ENCODE data around the gene DNMBP.

DNA sequence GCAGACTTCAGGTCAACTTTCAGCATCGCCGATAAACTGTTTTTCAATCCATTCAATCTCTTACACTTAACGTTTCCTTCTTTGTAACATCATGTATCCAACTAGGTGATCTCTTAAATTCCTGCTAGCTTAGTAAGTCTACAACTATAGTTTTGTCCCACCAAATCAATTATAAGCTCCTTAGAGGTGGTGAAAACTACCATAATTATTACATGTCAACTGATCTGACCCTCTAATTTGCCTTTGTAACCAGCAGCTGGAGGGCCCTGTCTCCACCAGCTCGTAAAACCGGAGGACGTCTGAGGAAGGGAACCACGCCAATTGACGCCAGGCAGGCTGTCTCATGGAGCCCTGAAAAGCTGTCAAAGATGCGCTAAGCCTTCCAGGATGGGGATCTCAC lies 113.9 kb downstream of the DNMBP start:
- TF ChIP-seq CTCF (conservative IDR thresholded peaks at IDR 0.05; ENCODE audit: low read depth, low read length) (no peak), MAFK (IDR thresholded peaks at IDR 0.05; ENCODE audit: low read depth, low read length) (no peak), POLR2A (IDR thresholded peaks at IDR 0.05; ENCODE audit: low read depth, low read length) (no peak), SMC3 (IDR thresholded peaks at IDR 0.05; ENCODE audit: low read depth, low read length) (no peak), FOS (IDR thresholded peaks at IDR 0.05; ENCODE audit: low read depth, low read length) (no peak), RAD21 (IDR thresholded peaks at IDR 0.05; ENCODE audit: low read length) (no peak), RFX5 (IDR thresholded peaks at IDR 0.05; ENCODE audit: low read depth, low read length) (no peak)
- TF ChIP-seq, protein P1, sequence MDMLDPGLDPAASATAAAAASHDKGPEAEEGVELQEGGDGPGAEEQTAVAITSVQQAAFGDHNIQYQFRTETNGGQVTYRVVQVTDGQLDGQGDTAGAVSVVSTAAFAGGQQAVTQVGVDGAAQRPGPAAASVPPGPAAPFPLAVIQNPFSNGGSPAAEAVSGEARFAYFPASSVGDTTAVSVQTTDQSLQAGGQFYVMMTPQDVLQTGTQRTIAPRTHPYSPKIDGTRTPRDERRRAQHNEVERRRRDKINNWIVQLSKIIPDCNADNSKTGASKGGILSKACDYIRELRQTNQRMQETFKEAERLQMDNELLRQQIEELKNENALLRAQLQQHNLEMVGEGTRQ (IDR thresholded peaks at IDR 0.05; ENCODE audit: low read depth, low read length) = no peak
- TF ChIP-seq, protein P2, sequence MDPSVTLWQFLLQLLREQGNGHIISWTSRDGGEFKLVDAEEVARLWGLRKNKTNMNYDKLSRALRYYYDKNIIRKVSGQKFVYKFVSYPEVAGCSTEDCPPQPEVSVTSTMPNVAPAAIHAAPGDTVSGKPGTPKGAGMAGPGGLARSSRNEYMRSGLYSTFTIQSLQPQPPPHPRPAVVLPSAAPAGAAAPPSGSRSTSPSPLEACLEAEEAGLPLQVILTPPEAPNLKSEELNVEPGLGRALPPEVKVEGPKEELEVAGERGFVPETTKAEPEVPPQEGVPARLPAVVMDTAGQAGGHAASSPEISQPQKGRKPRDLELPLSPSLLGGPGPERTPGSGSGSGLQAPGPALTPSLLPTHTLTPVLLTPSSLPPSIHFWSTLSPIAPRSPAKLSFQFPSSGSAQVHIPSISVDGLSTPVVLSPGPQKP (IDR thresholded peaks at IDR 0.05; ENCODE audit: borderline replicate concordance, low read depth, low read length) = no peak
